Thymus (tissue), 11 donors: Measurements from ENCODE around the gene DDX1. TPM values are rescaled to one million over a fixed set of nuclear protein-coding genes. Genes with fewer than 3 reads are reported as not detected.

Experiments
- DNase-seq, 9 donors: peaks; one replicate each; pipeline ENCODE4 v3.0.0-alpha.2; 2013; ENCODE audit warnings: low spot score in 9 of 9, low read depth in 6 of 9, missing footprints in 1 of 9
- H3K27ac ChIP-seq, 2 donors: one replicate each; pipeline ENCODE4 v1.5.1; 2013; ENCODE audit warnings: control low read depth in 1 of 2, low read depth in 1 of 2, low read length in 1 of 2, mild to moderate bottlenecking in 1 of 2, moderate library complexity in 1 of 2
- H3K27me3 ChIP-seq, 2 donors: one replicate each; pipeline ENCODE4 v1.5.1; 2013; ENCODE audit warnings: low read length in 1 of 2; ENCODE audit not compliant: control insufficient read depth in 2 of 2, insufficient read depth in 1 of 2
- H3K36me3 ChIP-seq, 2 donors: one replicate each; pipeline ENCODE4 v1.5.1; 2013; ENCODE audit warnings: low read length in 1 of 2, mild to moderate bottlenecking in 1 of 2, moderate library complexity in 1 of 2; ENCODE audit not compliant: control insufficient read depth in 2 of 2, insufficient read depth in 2 of 2
- H3K4me1 ChIP-seq, 2 donors: one replicate each; pipeline ENCODE4 v1.5.1; 2013; ENCODE audit warnings: low read length in 2 of 2; ENCODE audit not compliant: control insufficient read depth in 2 of 2, insufficient read depth in 2 of 2
- H3K4me3 ChIP-seq, 2 donors: one replicate each; pipeline ENCODE4 v1.5.1; 2013; ENCODE audit warnings: low read length in 2 of 2, control low read depth in 1 of 2, mild to moderate bottlenecking in 1 of 2
- H3K9me3 ChIP-seq, 2 donors: one replicate each; pipeline ENCODE4 v1.5.1; 2013; ENCODE audit warnings: low read length in 1 of 2, mild to moderate bottlenecking in 1 of 2; ENCODE audit not compliant: control insufficient read depth in 2 of 2, insufficient read depth in 1 of 2
- WGBS: extraction: QIAGEN DNeasy Blood & Tissue Kit; methylation state at CpG from one replicate; pipeline ENCODE4 v1.1.7; 2013; 5-methylcytosine and 5-hydroxymethylcytosine counted together
- polyA plus RNA-seq: library from polyadenylated mRNA; stranded (reverse); fragments of 200-250 nt; gene quantifications from one replicate; pipeline ENCODE4 v1.2.3, GENCODE V29; 2013
- total RNA-seq: library from RNA; stranded (reverse); fragments of 120-200 nt; gene quantifications from one replicate; pipeline ENCODE4 v1.2.4, GENCODE V29; 2013
- donor health status: healthy.

The DDX1 gene
- total and polyA plus RNA-seq, 2 donors = 57.7 to 64.2 TPM

DNA sequence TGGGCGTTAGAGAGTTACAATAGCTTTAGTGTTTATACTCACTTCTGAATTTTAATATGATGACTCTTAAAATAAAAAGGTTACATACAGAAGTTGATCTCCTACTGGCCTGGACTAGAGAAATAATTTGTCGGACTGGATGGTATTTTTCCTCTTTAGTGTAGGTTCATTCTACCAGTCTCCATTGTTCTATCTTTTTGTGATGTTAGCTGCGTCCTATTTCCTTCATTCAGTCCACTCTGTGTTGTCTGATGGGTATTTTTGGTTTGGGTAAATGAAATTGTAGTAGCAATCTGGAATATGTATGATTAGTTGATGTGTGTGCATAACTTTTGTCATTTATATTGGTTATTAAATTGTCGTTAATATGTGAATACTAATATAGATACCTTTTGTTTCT is 5.3 kb downstream of the DDX1 start:
- Histone ChIP-seq H3K4me1 (peaks cover 0 to 4% of the 10 kb centered on the region in 2 donors), H3K36me3 (peaks cover 19 to 51% of the 10 kb centered on the region in 2 donors)
- 97% methylated on average over 4 of the region's 4 CpGs for WGBS

GRCh38 chr2:15599994-15600393 is 8.3 kb downstream of the DDX1 start:
- Histone ChIP-seq H3K4me3 (no peak overlapping the region), H3K4me1 (no peaks in the 10 kb centered on the region), H3K27me3 (no peaks in the 10 kb centered on the region), H3K36me3 (peaks cover 34 to 81% of the 10 kb centered on the region in 2 donors), H3K27ac (no peak overlapping the region), H3K9me3 (no peaks in the 10 kb centered on the region)
- no peak for DNase-seq
- 100% methylated on average over 1 of the region's 1 CpG for WGBS

More for the DNA sequence above, 5.3 kb downstream of the DDX1 start:
- no peaks in the 10 kb centered on the region for H3K27me3 ChIP-seq
- H3K4me3 ChIP-seq = no peak overlapping the region
- no peak overlapping the region for H3K27ac ChIP-seq
- no peaks in the 10 kb centered on the region for H3K9me3 ChIP-seq
- DNase-seq = no peak

- Histone ChIP-seq H3K27ac (no peak overlapping the region), H3K4me1 (no peaks in the 10 kb centered on the region), H3K4me3 (no peak overlapping the region), H3K9me3 (no peaks in the 10 kb centered on the region), H3K27me3 (no peaks in the 10 kb centered on the region), H3K36me3 (peaks cover 43 to 86% of the 10 kb centered on the region in 2 donors)
- no peak for DNase-seq
- WGBS = 99% methylated on average over 1 of the region's 1 CpG
Measured at GRCh38 chr2:15601681-15602080, 10.0 kb downstream of the DDX1 start.

DNA sequence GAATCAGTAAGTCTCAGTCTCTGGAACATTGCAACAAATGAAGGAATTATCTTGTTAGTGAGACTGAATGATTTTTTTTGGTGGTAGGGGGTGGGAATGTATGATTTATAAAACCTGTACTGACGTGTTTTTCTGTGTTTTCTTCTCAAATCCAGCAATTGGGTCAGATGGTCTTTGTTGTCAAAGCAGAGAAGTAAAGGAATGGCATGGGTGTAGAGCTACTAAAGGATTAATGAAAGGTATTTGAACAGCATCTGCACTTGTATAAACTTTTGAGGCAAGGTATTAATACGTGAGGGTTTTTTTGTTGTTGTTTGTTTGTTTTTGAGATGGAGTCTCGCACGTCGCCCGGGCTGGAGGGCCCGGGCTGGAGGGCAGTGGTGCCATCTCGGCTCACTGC is 10.7 kb downstream of the DDX1 start:
- Histone ChIP-seq H3K27ac (no peak overlapping the region), H3K4me3 (no peak overlapping the region), H3K27me3 (no peaks in the 10 kb centered on the region), H3K36me3 (peaks cover 48 to 89% of the 10 kb centered on the region in 2 donors), H3K4me1 (no peaks in the 10 kb centered on the region), H3K9me3 (no peaks in the 10 kb centered on the region)
- no peak for DNase-seq
- WGBS = 97% methylated on average over 8 of the region's 8 CpGs

DNA sequence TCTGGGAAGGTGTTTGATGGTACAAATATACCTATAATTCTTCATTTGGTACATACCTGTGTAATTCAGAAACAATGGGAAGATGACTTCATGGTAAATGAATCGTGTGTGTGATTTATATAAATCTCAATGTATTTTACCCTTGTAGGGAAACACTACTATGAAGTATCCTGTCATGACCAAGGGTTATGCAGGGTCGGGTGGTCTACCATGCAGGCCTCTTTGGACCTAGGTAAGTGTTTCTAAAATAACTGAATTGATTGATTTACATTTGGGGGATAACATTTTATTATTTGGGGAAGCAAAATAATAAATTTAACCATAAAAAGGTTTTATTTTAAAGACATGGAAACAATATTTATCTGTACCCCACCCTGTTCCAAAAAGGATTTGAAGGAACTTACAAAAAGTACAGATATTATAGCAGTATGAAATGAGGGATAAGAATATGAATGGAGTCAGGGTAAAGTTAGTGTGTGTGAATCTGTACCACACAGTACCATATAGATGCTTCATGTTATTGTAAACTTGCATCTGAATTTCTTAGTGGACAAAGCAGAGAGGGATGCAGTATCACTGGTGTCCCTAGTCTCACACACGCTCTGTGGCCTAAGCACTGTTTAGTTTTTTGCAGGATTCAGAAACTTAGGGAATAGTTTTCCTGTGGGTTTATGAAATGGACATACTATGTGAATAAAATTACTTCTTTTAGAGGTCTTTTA is 11.5 kb downstream of the DDX1 start:
- H3K4me1 ChIP-seq = no peaks in the 10 kb centered on the region
- no peak overlapping the region for H3K4me3 ChIP-seq
- DNase-seq = no peak
- H3K27me3 ChIP-seq = no peaks in the 10 kb centered on the region
- H3K27ac ChIP-seq = no peak overlapping the region
- H3K36me3 ChIP-seq = peaks cover 56 to 88% of the 10 kb centered on the region in 2 donors
- 98% methylated on average over 3 of the region's 3 CpGs for WGBS
- H3K9me3 ChIP-seq = no peaks in the 10 kb centered on the region

DNA sequence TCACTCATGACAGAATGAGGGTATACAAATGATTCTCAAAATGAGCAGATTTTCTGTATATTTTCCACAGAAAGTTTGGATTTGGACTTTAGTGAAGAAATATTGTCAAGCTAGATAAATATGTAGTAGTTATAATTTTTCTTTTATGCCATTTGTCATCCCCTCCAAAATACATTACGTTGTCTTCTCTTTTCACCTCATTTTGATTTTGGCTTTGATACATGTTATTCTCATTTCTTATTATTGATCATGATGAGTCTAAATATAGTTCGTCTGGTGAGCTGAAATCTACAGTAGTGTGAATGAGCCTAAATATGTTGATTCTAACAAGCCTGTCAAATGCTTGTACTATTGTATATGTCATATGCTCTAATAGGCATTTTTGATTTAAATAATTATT is 12.3 kb downstream of the DDX1 start:
- Histone ChIP-seq H3K27me3 (no peaks in the 10 kb centered on the region), H3K36me3 (peaks cover 58 to 91% of the 10 kb centered on the region in 2 donors), H3K4me3 (no peak overlapping the region), H3K9me3 (no peaks in the 10 kb centered on the region), H3K27ac (no peak overlapping the region), H3K4me1 (no peaks in the 10 kb centered on the region)
- DNase-seq = no peak
- 99% methylated on average over 2 of the region's 2 CpGs for WGBS

DNA sequence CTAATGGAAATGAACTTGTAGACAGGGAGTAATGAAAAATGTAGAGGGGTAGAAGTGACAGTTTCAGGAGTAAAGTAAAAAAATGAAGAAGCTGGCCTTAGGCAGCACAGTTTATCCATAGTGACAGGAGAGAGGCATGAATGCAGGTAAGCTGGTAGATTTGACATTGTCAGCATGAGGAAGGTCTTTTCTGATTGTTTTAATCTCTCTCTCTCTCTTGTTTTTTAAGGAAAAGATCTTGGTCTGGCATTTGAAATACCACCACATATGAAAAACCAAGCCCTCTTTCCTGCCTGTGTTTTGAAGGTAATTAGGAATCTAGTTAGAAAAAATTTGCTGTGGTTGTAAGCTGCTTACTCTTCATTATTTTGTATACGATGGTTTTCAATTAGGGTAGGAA is 14.1 kb downstream of the DDX1 start:
- Histone ChIP-seq H3K4me1 (no peaks in the 10 kb centered on the region), H3K27me3 (no peaks in the 10 kb centered on the region), H3K4me3 (no peak overlapping the region), H3K27ac (no peak overlapping the region), H3K36me3 (peaks cover 54 to 89% of the 10 kb centered on the region in 2 donors), H3K9me3 (no peaks in the 10 kb centered on the region)
- DNase-seq = no peak
- WGBS = 99% methylated on average over 1 of the region's 1 CpG

- no peak for DNase-seq
- H3K9me3 ChIP-seq = no peaks in the 10 kb centered on the region
- peaks cover 47 to 78% of the 10 kb centered on the region in 2 donors for H3K36me3 ChIP-seq
- H3K4me3 ChIP-seq = no peak overlapping the region
- 99% methylated on average over 8 of the region's 8 CpGs for WGBS
- no peaks in the 10 kb centered on the region for H3K27me3 ChIP-seq
- H3K4me1 ChIP-seq = no peaks in the 10 kb centered on the region
- H3K27ac ChIP-seq = no peak overlapping the region
Measured at GRCh38 chr2:15606481-15607441, 15.1 kb downstream of the DDX1 start.
